ENCODE measurements around the gene CHD8.

- TF ChIP-seq CHD4 (IDR thresholded peaks at IDR 0.05; ENCODE audit: borderline replicate concordance, low read length) (0 out of 2 replicates have a peak, but pooled peaks have one; percentile 8), MXI1 (IDR thresholded peaks at IDR 0.05; ENCODE audit: borderline replicate concordance, low read depth, low read length) (no peak), FOXO4 (CRISPR knock-in tag; conservative IDR thresholded peaks at IDR 0.05) (no peak), ZNF263 (CRISPR knock-in tag; IDR thresholded peaks at IDR 0.05) (no peak), MTA3 (CRISPR knock-in tag; IDR thresholded peaks at IDR 0.05) (no peak), KDM5A (IDR thresholded peaks at IDR 0.05; ENCODE audit: borderline replicate concordance, low read length) (no peak), ZNF589 (CRISPR knock-in tag; conservative IDR thresholded peaks at IDR 0.05) (no peak), ZNF557 (CRISPR knock-in tag; IDR thresholded peaks at IDR 0.05) (no peak), HDAC1 (CRISPR knock-in tag; IDR thresholded peaks at IDR 0.05) (no peak), CTCF (CRISPR knock-in tag; IDR thresholded peaks at IDR 0.05) (no peak)
These were observed 929 bp downstream of the CHD8 start for GRCh38 chr14:21454843-21455544.
